ENCODE results near the gene PPP2R1B. TPM values are rescaled to one million over a fixed set of nuclear protein-coding genes. Genes with fewer than 3 reads are reported as not detected.

Gene PPP2R1B
- total and polyA plus RNA-seq, 2 donors (not counting 3 experiments of a cell fraction or from before 2014, with no cell fraction given) = 18.0 to 50.8 TPM

- ChIA-PET CTCF (no interaction called here), POLR2A (no interaction called here)
- H3K27ac ChIP-seq (ENCODE audit: insufficient read depth, low read depth, low read length) = no peak overlapping the region
- no peaks in the 10 kb centered on the region for H3K27me3 ChIP-seq (ENCODE audit: control insufficient read depth in 2 of 2, insufficient read depth in 2 of 2, low read length in 2 of 2)
- no peak overlapping the region for H3K4me2 ChIP-seq (ENCODE audit: insufficient read depth, low read length)
- no TSS peak for BruUV-seq (replicated peaks)
- H3K9me3 ChIP-seq (replicated peaks; ENCODE audit: control insufficient read depth, insufficient read depth, low read length) = no peaks in the 10 kb centered on the region
- H3K36me3 ChIP-seq (ENCODE audit: control insufficient read depth in 2 of 2, extremely low read depth in 1 of 2, insufficient read depth in 2 of 2, low read length in 2 of 2) = no peaks in the 10 kb centered on the region
- H3K4me3 ChIP-seq (replicated peaks in 1 of 3; ENCODE audit: insufficient read depth in 1 of 3, low read depth in 1 of 3, low read length in 3 of 3) = no peak overlapping the region
- no peak overlapping the region for H2AFZ ChIP-seq (ENCODE audit: low read depth, low read length)
- FAIRE-seq = no peak
- TF ChIP-seq GATA2 (IDR thresholded peaks at IDR 0.05; ENCODE audit: insufficient read depth, insufficient read length, low read depth, low read length) (no peak), MAX (IDR thresholded peaks at IDR 0.05; ENCODE audit: insufficient read depth, insufficient read length) (no peak), POLR2AphosphoS5 (IDR thresholded peaks at IDR 0.05; ENCODE audit: insufficient read depth, low read depth, low read length) (no peak), FOS (IDR thresholded peaks at IDR 0.05; ENCODE audit: borderline replicate concordance, insufficient read depth, low read length) (no peak), POLR2A (IDR thresholded peaks at IDR 0.05; ENCODE audit: low read depth, low read length) (no peak), EZH2 (IDR thresholded peaks at IDR 0.05; ENCODE audit: borderline replicate concordance, low read depth, low read length, severe bottlenecking) (no peak), MYC (IDR thresholded peaks at IDR 0.05; ENCODE audit: low read depth, low read length) (no peak), JUN (IDR thresholded peaks at IDR 0.05; ENCODE audit: borderline replicate concordance, insufficient read depth, insufficient read length, low read depth) (no peak)
- TF ChIP-seq, protein P1, sequence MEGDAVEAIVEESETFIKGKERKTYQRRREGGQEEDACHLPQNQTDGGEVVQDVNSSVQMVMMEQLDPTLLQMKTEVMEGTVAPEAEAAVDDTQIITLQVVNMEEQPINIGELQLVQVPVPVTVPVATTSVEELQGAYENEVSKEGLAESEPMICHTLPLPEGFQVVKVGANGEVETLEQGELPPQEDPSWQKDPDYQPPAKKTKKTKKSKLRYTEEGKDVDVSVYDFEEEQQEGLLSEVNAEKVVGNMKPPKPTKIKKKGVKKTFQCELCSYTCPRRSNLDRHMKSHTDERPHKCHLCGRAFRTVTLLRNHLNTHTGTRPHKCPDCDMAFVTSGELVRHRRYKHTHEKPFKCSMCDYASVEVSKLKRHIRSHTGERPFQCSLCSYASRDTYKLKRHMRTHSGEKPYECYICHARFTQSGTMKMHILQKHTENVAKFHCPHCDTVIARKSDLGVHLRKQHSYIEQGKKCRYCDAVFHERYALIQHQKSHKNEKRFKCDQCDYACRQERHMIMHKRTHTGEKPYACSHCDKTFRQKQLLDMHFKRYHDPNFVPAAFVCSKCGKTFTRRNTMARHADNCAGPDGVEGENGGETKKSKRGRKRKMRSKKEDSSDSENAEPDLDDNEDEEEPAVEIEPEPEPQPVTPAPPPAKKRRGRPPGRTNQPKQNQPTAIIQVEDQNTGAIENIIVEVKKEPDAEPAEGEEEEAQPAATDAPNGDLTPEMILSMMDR (IDR thresholded peaks at IDR 0.05; ENCODE audit: extremely low read depth in 1 of 2, insufficient read depth in 1 of 2, low read depth in 1 of 2, low read length in 2 of 2) = no peak
- no peak overlapping the region for H3K9ac ChIP-seq (replicated peaks; ENCODE audit: extremely low read depth, insufficient read depth, low read length)
- H3K9me1 ChIP-seq (replicated peaks; ENCODE audit: control insufficient read depth, extremely low read depth, insufficient read depth, low read length) = no peaks in the 10 kb centered on the region
- H3K4me1 ChIP-seq (ENCODE audit: control insufficient read depth, extremely low read depth, insufficient read depth, low read length) = no peaks in the 10 kb centered on the region
- intact Hi-C loops (cut with micrococcal nuclease) (no loop called here), dilution Hi-C loops (cut with MboI; ENCODE audit: extremely low pct_ligation_motif_present, low sequenced_read_pairs) (no loop called here)
- no peaks in the 10 kb centered on the region for H4K20me1 ChIP-seq (replicated peaks; ENCODE audit: control insufficient read depth, extremely low read depth, insufficient read depth, low read length)
- DNase-seq (ENCODE audit: low read depth, low spot score) = no peak
- no peaks in the 10 kb centered on the region for H3K79me2 ChIP-seq (ENCODE audit: control insufficient read depth, insufficient read depth, low read length)
Observed at GRCh38 chr11:111688013-111688412, 78.2 kb downstream of the PPP2R1B start.
